HG03196 (cell line): ENCODE measurements around the gene ZNF837.
"Not testable (repeated sequence)": the region's sequence is repeated elsewhere in the genome, so short reads cannot be mapped to it uniquely, and the experiment has no call there.

Source experiments
- ATAC-seq: cut with Tn5 transposase; IDR thresholded peaks from one replicate; pipeline ENCODE4 v1.9.1; 2021; ENCODE audit not compliant: unreplicated experiment

Gene ZNF837

DNA sequence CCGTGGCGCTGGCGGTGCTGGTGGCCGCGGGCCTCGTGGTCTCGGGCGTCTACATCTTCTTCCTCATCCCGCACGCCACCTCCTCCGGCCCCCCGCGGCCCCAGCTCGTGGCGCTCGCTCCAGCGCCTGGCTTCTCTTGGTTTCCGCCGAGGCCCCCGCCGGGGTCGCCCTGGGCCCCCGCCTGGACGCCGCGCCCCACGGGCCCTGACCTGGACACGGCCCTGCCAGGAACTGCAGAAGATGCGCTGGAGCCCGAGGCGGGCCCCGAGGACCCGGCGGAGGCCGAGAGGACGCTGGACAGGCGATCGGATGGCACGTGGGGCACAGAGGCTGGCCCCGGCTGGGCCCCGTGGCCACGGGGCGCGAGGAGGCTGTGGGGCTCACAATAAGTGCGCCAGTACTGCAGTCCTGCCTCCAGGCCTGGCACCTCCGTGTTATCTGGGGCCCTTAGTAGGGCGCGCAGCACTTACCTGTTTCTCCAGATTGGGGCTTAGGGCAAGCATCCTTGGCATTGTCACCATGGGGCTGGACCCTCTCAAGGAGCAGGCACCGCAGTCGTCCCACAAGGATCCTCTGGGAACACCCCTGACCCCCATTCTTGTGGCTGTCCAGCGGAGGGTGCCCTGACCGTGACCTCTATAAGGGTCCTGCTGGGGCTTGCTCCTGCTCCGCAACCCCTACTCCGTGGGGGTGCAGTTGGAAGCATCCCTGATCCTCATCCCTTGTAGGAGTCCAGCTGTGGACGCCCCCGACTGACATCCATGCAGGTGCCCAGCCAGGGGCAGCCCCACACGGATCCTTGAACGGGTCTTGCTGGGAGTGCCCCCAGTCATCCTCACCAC is 16.1 kb upstream of the ZNF837 start:
- no peak for ATAC-seq

DNA sequence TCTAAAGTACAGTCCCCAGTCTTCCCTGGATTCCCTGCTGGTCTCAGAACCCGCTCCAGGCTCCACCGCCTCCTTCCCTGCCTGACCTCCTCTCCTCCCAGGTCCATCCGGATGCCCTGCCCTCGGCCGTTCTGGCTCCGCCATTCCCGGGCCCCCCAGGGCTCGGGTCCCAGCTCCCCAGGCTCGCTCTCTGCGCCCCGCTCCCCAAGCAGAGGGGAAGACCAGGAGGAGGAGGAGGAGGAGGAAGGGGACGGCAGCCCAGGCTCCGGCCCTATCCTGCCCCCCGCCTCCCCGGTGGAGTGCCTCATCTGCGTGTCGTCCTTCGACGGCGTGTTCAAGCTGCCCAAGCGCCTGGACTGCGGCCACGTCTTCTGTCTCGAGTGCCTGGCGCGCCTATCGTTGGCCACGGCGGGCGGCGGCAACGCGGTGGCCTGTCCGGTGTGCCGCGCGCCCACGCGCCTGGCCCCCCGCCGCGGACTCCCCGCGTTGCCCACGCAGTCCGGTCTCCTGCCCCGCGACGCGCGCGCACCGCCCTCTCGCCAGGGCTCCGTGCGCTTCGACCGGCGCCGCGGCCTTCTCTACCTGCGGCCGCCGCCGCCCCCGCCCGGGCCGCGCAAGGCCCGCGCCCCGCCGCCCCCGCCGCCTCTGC is 15.3 kb upstream of the ZNF837 start:
- no peak for ATAC-seq

DNA sequence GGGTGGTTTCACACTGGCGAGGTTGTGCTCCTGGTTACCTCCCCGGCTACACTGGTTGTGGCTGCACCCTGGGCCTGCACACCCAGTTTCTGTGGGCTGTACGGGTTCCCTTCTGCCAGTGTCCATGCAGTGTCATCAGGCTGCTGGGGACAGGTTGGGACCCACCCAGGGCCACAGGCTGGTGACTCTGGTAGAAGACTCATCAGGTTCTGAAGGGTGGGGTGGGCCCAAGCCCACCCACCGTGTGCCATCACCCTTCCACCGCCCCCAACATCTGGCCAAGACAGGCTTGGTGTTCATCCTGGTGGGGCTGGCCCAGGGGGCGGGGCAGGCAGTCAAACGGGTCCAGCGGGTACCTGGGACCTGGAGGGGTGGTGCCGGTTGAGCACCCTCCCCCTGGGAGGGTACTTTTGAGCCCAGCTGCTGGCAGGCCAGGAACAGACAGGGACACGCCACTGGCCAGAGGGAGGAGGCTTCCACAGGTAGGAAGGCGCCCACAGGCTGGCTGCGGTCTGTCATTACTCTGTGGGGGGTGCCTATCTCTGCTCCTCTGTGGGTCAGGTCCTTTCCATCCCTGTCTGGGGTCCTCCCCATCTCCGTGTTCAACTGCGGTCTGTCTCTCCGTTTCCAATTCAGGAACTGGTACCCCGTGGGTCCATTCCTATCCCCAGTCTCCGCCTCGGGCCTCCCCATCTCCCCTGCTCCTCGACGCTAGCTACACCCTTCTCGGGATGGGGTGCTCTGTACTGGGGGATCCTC is 14.6 kb upstream of the ZNF837 start, which contains the start of gene RNF225:
Gene RNF225, plus strand, starts transcription at position 437 of the 759 bp plus-strand sequence. CDS start 434 bp downstream, outside the sequence.
- no peak for ATAC-seq

DNA sequence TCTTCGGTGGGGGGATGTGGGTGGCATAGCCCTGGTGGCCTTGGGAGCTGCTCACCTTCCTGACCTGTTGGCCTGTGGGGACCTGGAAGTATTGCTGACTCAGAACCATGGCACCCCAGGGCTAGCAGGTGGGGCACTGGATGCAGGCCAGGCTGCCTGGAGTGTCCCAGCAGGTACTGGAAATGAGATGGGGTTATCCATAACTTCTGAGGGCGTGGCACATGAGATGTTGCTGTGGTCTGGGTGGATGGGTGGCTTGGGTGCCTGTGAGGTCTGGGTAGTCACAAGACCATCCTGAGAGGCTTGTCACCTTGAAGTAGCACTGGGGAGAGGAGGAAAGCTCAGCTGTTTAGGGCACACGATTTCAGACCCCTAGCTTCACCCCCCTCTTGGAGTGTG is 14.0 kb upstream of the ZNF837 start:
- ATAC-seq: no peak

DNA sequence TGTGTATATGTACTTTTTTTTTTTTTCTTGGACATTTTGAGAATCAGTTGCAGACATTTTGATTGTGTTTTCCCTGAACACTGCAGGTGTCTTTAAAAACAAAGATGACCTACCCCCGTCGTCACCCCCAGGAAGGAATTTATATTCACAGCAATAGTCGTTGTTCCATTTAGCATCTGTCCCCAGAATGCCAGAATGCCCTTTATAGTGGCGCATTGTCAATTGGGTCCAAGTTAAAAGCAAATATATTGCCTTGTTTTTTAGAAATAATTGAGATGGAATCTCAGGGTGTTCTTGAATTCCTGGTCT is 12.8 kb upstream of the ZNF837 start:
- no peak for ATAC-seq

DNA sequence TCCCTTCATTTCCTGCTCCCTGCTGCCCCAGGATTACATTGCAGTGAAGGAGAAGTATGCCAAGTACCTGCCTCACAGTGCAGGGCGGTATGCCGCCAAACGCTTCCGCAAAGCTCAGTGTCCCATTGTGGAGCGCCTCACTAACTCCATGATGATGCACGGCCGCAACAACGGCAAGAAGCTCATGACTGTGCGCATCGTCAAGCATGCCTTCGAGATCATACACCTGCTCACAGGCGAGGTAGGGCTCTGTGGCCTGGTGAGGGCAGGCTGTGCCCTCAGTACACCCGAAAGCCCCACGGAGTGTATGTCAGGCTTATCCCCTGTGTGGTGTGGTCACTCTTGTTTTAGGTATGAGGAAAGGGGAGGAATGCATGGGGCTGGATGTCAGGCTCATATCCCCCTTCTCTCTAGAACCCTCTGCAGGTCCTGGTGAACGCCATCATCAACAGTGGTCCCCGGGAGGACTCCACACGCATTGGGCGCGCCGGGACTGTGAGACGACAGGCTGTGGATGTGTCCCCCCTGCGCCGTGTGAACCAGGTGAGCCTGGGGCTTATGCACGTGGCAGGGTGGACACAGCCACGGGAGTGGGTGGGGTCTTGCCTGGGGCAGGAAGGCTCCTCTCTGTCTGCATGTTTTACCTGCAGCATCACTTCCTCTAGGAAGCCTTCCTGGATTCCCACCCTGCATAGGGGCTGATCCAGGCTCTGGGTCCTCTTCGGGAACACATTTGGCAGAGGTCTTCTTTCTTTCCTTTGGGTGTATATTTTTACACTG is 12.3 kb upstream of the ZNF837 start:
- ATAC-seq: no peak

DNA sequence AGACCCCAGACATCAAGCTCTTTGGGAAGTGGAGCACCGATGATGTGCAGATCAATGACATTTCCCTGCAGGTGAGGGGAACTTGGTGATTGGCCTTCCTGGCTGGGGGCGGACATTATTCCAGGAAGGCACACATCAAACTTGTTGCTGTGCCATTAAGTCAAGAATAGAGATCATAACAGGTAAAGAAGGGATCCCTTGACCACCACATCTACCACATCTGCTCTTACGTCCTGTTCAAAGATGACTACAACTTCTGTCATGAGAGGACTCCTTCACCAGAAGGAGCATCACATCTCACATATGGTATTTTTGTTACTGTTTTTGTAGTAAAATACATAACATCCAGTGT is 7.3 kb upstream of the ZNF837 start:
- ATAC-seq: no peak

DNA sequence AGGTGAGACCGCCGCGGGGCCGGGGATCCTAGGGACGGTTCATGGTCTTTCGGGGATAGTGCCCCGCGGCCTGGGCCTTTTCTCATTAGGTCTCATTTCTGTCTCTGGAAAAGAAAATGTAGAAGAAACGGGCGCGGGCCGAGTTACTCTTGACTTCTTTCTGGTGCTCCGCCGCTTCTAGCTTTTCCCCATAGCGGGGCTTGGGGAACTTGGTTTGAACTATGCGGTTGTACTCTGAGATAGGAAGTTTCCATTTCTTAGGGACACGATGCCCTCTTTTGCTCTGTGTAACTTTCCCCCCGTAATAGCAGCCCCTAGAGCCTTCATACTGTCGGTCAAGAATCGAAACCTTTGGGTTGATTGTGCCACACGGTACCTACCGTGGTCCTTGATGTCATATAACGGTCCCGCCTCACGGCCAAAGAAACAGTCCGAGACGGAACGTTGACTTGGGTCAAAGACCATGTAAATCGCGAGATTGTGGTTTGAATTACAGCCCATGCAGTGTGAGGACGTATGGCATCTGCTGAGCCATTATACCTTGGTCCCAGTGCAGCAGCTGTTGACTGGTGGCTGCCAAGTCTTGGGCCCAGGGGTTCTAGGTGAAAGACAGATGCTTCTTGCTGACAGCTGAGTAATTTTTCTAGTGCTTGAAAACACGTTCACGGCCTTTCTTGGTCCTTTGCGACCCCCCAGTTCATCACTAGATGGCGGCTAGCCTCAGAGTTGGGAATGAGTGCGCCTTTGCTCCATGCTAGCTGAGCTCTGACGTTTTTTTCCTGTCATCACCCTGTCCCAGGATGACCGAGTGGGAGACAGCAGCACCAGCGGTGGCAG is 6.7 kb upstream of the ZNF837 start:
- ATAC-seq: no peak

DNA sequence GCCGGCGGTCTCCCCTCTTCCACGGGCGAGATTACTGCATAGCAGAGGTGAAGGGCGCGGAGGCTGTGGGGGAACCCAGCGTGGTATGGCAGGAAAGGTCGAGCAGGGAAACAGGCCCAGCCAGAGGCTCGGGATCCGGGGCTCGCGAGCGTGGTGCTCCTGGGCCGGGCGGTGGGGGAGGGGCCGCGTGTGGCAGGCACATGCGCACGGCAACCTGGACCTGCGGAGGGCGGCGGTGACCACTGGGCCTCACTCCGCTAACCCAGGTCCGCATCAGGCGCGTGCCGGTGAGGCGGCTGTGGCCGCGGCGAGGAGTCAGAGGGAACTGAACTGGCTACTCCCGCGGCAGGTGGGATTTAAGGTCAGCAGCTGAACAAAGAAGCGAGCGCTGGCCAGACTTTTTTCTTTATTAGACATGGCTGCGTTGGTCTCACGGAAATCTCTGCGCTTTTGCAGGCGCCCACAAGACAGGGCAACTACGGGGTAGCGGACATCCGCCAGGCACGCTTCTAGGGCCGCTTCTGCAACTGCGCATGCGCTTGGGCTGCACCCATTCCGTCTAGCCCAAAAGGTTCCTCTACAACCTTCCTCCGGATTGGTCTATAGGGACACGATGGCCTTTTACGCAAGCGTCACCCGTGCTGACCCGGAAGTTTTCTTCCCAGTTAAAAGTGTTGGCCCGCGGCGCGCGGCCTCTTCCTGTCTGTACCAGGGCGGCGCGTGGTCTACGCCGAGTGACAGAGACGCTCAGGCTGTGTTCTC is 5.9 kb upstream of the ZNF837 start, which contains the start of gene RPS5:
Gene RPS5, plus strand, starts transcription at position 694 of the 762 bp plus-strand sequence. CDS start 869 bp downstream, outside the sequence.
- ATAC-seq: peak; percentile 85

DNA sequence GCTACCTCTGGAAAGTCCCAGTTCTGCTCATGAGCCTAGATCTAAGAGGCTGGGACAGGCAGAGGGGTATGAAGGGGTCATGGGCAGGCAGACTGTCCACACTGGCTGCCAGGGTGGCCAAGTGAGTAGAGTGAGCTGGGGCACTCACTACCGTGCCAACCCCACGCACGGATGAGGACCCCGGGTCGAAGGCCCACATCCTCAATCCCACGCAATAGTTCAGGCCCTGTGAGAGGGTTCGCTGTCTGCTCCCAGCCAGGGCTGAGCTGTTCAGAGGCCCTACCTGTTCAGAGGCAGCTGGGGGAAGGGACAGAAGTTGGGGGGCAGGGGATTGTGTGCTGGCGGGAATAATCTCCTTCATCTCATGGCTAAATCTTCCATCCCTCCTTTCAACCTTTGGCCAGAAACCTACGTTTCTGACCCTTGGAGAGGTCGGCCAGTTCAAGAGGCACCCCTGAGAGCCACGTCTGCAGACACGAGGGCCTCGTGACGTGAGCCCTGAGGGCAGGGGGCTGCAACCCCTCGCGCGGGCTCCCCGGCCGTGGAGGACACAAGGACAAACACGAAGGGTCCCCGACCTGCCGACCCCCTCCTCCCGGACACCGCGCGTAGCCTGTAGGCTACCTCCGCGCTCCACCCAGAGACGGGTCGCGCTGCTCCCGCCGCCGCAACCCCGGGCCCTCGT is 5.2 kb upstream of the ZNF837 start:
- no peak for ATAC-seq

DNA sequence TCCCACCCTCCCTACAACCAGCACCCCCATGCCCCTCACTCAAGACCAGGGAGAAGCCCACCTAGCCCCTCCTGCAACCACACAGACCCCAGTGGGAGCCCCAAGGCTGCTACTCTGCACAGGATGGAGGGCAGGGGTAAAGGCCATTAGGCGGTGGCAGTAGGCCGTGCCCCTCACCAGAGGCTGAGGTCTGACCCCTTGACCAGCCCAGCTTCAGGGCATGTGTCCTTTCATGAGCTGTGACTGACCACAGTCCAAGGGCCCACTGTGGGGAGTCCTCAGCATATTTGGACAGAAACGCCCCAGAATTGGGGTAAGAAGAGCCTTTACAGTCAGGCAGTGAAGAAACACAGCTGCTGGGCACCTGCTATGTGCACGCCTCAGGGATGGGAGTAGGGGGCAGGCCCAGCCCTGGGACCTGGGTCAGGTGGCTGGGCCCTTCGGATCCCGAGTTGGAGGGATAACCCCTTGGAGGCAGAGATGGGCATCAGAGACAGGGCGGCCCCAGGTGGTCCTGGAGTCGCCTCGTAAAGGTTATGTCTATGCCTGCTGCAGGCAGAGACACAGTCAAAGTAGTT is 4.6 kb upstream of the ZNF837 start:
- no peak for ATAC-seq

DNA sequence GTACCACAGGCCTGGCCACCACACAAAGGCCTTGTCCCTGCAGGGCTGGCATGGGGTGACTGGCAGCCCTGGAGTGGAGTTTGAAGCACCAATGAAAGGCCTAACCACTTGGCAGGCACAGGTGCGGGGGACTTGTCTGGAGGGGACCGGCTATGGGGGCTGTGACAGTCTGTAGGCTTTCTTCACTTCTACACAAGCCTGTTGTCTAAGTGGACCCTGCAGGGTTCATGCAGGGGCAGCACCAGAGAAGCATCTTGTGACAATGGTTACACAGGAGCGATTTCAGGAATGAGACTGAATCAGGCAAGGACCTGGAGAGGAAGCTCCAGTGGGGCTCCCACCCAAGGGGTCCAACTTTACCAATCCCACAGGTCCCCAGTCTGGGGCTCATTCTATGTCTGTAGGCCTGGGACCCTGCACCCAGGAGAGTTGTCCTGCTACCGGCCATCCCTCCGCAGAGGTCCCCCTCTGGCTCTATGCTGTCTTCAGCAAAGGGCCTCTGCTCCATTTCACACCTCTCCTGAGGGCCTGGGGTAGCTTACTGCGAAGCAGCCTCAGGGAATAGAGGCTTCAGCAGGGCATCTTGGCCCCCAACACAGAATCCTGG is 2.3 kb upstream of the ZNF837 start:
- ATAC-seq: no peak

DNA sequence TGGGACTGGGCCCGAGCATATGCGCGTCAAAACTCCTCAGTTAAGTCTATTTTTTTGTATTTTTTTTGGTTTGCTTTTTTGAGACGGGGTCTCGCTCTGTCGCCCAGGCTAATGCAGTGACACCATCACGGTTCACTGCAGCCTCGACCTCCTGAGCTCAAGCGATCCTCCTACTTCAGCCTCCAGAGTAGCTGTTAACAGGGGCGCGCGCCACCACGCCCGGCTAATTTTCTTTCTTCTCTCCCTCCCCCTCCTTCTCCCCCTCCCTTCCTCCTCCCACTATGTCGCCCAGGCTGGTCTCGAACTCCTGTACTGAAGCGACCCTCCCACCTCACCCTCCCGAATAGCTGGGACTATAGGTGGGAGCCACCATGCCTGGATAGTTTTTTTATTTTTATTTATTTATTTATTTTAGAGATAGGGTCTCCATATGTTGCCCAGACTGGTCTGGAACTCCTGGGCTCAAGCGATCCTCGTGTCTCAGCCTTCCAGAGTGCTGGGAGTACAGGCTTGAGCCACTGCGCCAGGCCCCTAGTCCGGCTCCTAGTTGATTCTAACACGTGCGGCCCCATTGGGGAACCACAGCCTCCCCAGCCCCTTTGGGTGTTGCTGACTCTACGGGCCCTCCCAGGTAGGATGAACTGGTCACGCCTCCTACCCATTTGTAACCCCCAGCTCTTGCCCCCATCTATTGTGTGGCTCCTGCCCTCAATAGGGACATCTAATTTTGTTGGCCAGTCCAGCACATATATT is 806 bp upstream of the ZNF837 start:
- ATAC-seq: no peak

DNA sequence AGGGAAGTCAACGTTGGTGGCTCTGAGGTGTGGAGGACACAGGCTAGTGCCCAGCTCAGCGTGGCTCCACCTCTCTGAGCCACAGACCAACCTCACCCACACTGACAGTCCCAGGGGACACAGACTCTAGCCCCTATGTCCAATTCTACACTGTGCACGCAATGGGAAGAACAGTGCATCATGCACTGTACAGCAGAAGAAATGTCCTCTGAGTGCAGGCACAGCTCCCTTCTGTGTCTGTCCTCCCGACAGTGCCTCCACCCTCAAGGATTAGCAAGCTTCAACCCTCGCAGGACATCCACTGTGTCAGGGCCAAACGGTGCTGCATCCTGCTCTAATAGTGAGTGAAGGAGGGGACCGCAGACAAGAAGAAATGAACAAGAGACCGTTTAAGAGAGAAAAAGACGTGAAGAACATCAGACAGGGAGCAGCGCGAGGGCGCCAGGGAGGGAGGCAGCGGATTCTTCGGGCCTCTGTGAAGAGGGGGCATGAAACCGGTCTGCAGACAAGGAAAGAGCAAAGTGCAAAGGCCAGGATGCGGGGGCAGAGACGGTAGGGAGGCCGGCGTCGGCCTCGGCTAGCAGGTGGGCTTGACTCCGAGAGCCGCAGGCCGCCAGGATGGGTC is 681 bp downstream of the ZNF837 start:
- ATAC-seq: no peak

DNA sequence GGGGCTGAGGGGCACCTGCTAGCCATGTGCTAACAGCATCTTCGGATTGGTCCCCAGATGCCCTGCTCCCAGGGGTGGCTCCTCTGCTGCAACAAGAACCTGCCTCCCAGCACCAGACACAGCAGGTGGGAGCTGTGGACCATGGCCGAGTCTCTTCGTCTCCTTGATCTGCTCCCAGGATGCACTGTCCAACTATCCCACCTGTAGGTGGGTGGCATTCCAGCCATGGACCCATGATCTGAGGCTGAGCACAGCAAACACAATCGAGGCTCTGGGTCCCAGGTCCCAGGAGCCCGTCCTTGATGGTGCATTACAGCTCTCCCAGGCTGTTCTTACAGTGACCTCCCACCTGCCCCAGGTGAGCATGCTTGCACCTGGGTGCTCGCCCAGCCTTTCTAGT is 1.6 kb downstream of the ZNF837 start:
- no peak for ATAC-seq

DNA sequence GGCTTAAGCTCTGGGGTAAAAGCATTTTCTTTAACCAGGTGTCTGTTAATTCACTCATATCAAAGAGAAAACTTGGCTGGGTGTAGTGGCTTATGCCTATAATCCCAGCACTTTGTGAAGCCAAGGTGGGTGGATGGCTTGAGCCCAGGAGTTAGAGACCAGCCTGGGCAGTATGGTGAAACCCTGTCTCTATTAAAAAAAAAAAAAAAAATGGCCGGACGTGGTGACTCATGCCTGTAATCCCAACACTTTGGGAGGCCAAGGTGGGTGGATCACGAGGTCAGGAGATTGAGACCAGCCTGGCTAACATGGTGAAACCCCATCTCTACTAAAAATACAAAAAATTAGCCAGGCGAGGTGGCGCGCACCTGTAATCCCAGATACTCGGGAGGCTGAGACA is 4.1 kb downstream of the ZNF837 start:
- ATAC-seq: not testable (repeated sequence)

DNA sequence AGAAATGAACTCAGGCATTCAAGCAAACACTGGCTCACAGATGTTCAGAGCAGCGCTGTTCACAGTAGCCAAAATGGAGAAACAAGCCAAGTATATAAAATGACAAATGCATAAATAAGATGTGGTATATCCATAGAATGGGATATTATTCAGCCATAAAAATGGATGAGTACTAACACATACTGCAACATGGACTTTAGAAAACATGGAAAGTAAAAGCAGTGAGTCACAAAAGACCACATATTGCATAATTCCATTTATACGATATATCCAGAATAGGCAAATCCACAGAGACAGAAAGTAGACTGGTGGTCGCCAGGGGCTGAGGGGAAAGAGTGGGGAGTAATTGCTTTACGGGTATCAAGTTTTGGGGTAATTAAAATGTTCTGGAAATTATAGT is 6.6 kb downstream of the ZNF837 start:
- ATAC-seq: no peak
